RWPE2 (cell line): Measurements from ENCODE around the gene IRX4.
A peak's percentile ranks its signal among the peaks of the same experiment; 100 is the strongest.

Experiments used
- ATAC-seq: fragments of 200-7000 bp; cut with Tn5 transposase; 3 replicates; pipeline ENCODE4 v1.9.1; 2021; ENCODE audit warnings: low read depth
- DNase-seq: peaks from one replicate; pipeline ENCODE4 v3.0.0-alpha.2; 2020; ENCODE audit warnings: low spot score
- H3K27ac ChIP-seq: fragments of 450-650 bp; 2 replicates; pipeline ENCODE4 v1.5.1; 2017; ENCODE audit warnings: mild to moderate bottlenecking; ENCODE audit not compliant: poor library complexity, severe bottlenecking
- H3K27me3 ChIP-seq: fragments of 250-450 bp; sonication (Bioruptor Pico); 2 replicates; pipeline ENCODE4 v1.5.1; 2021; ENCODE audit warnings: mild to moderate bottlenecking, moderate library complexity; ENCODE audit not compliant: insufficient read depth, poor library complexity, severe bottlenecking
- H3K36me3 ChIP-seq: fragments of 250-450 bp; sonication (Bioruptor Pico); 2 replicates; pipeline ENCODE4 v1.5.1; 2020; ENCODE audit warnings: low read depth, mild to moderate bottlenecking, moderate library complexity
- H3K4me1 ChIP-seq: fragments of 250-450 bp; sonication (Bioruptor Pico); 2 replicates; pipeline ENCODE4 v1.5.1; 2021; ENCODE audit warnings: mild to moderate bottlenecking, moderate library complexity; ENCODE audit not compliant: insufficient read depth, poor library complexity, severe bottlenecking
- H3K4me3 ChIP-seq: fragments of 250-450 bp; sonication (Bioruptor Pico); 2 replicates; pipeline ENCODE4 v1.5.1; 2021; ENCODE audit warnings: mild to moderate bottlenecking, moderate library complexity; ENCODE audit not compliant: severe bottlenecking
- H3K9me3 ChIP-seq: fragments of 250-450 bp; sonication (Bioruptor Pico); 2 replicates; pipeline ENCODE4 v1.5.1; 2021; ENCODE audit warnings: mild to moderate bottlenecking, moderate library complexity; ENCODE audit not compliant: severe bottlenecking
- TF ChIP-seq, protein P1 (sequence below): fragments of 450-650 bp; IDR thresholded peaks from one replicate; pipeline ENCODE4 v1.5.1; 2017; ENCODE audit warnings: mild to moderate bottlenecking, moderate library complexity; ENCODE audit not compliant: poor library complexity, severe bottlenecking

Gene IRX4

DNA sequence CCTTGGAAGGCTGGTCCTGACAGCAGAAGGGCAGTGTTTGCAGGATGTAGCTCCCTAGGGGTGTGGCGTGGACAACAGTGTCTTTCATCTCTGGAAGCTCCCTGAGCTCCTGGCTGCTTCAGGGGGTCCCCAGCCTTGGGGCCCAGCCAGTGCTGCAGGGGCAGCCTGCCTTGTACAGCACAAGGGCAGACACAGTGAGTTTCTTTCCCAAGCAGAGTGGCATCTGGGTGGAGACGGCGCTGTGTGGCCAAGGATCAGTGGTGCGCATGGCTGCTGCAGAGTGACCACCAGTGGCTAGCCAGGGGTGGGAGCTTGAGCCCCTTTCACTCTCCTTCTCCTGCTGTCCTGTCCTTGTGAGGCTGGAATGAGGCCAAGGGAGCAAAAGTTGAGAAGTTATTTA, 7.6 kb upstream of the IRX4 start:
- Histone ChIP-seq H3K9me3 (no peaks in the 10 kb centered on the region), H3K4me3 (no peak overlapping the region), H3K36me3 (no peaks in the 10 kb centered on the region), H3K4me1 (peaks cover 21% of the 10 kb centered on the region), H3K27me3 (no peaks in the 10 kb centered on the region), H3K27ac (no peak overlapping the region)
- no peak for ATAC-seq
- peak; percentile 52 for DNase-seq
- TF ChIP-seq, protein P1, sequence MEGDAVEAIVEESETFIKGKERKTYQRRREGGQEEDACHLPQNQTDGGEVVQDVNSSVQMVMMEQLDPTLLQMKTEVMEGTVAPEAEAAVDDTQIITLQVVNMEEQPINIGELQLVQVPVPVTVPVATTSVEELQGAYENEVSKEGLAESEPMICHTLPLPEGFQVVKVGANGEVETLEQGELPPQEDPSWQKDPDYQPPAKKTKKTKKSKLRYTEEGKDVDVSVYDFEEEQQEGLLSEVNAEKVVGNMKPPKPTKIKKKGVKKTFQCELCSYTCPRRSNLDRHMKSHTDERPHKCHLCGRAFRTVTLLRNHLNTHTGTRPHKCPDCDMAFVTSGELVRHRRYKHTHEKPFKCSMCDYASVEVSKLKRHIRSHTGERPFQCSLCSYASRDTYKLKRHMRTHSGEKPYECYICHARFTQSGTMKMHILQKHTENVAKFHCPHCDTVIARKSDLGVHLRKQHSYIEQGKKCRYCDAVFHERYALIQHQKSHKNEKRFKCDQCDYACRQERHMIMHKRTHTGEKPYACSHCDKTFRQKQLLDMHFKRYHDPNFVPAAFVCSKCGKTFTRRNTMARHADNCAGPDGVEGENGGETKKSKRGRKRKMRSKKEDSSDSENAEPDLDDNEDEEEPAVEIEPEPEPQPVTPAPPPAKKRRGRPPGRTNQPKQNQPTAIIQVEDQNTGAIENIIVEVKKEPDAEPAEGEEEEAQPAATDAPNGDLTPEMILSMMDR = no peak

GRCh38 chr5:1889321-1890065, 6.8 kb upstream of the IRX4 start:
- no peak for ATAC-seq
- H3K9me3 ChIP-seq = no peaks in the 10 kb centered on the region
- no peaks in the 10 kb centered on the region for H3K27me3 ChIP-seq
- H3K4me1 ChIP-seq = peaks cover 21% of the 10 kb centered on the region
- peak; percentile 65 for DNase-seq
- H3K27ac ChIP-seq = peak overlapping the region; percentile 78
- no peak overlapping the region for H3K4me3 ChIP-seq
- no peaks in the 10 kb centered on the region for H3K36me3 ChIP-seq
- TF ChIP-seq, protein P1 = no peak

GRCh38 chr5:1888541-1889251, 6.0 kb upstream of the IRX4 start:
- no peak; the same call in 2 of the 3 replicates for ATAC-seq
- DNase-seq = peak; percentile 73
- H3K4me3 ChIP-seq = no peak overlapping the region
- H3K9me3 ChIP-seq = no peaks in the 10 kb centered on the region
- TF ChIP-seq, protein P1 = no peak
- peak overlapping the region; percentile 78 for H3K27ac ChIP-seq
- H3K36me3 ChIP-seq = no peaks in the 10 kb centered on the region
- peaks cover 21% of the 10 kb centered on the region for H3K4me1 ChIP-seq
- H3K27me3 ChIP-seq = no peaks in the 10 kb centered on the region

- peak; percentile 69 for DNase-seq
- no peaks in the 10 kb centered on the region for H3K9me3 ChIP-seq
- ATAC-seq = peak; percentile 0; the same call in 1 of the 3 replicates
- no peaks in the 10 kb centered on the region for H3K27me3 ChIP-seq
- peak overlapping the region; percentile 78 for H3K27ac ChIP-seq
- peaks cover 21% of the 10 kb centered on the region for H3K4me1 ChIP-seq
- peak overlapping the region; percentile 83 for H3K4me3 ChIP-seq
- TF ChIP-seq, protein P1 = no peak
- H3K36me3 ChIP-seq = no peaks in the 10 kb centered on the region
Measured at GRCh38 chr5:1887588-1888360, 5.0 kb upstream of the IRX4 start.
